H9 (cell line): Measurements from ENCODE around the gene OR52J3. TPM values are rescaled to one million over a fixed set of nuclear protein-coding genes. Genes with fewer than 3 reads are reported as not detected.

Experiments
- DNase-seq: peaks from one replicate; pipeline ENCODE4 v3.0.0-alpha.2; 2017
- H2AFZ ChIP-seq: one replicate; pipeline ENCODE4 v1.6.1; 2013; ENCODE audit warnings: mild to moderate bottlenecking, low read length, control low read depth, moderate library complexity
- H2AK5ac ChIP-seq: 2 replicates; pipeline ENCODE4 v1.6.1; 2013; ENCODE audit warnings: low read length, control low read depth, mixed read lengths; ENCODE audit not compliant: insufficient read length
- H2BK120ac ChIP-seq: one replicate; pipeline ENCODE4 v1.6.1; 2013; ENCODE audit warnings: low read depth, mild to moderate bottlenecking, low read length, control low read depth, inconsistent platforms; ENCODE audit not compliant: poor library complexity, severe bottlenecking
- H2BK12ac ChIP-seq: 2 replicates; pipeline ENCODE4 v1.6.1; 2013; ENCODE audit warnings: low read length, control low read depth, mixed read lengths, low read depth; ENCODE audit not compliant: insufficient read length
- H2BK15ac ChIP-seq: 2 replicates; pipeline ENCODE4 v1.6.1; 2013; ENCODE audit warnings: low read depth, low read length, control low read depth
- H2BK20ac ChIP-seq: one replicate; pipeline ENCODE4 v1.6.1; 2013; ENCODE audit warnings: low read depth, mild to moderate bottlenecking, low read length, control low read depth, inconsistent platforms; ENCODE audit not compliant: poor library complexity, severe bottlenecking
- H2BK5ac ChIP-seq: 2 replicates; pipeline ENCODE4 v1.6.1; 2013; ENCODE audit warnings: low read length, control low read depth, mixed read lengths; ENCODE audit not compliant: insufficient read length
- H3K14ac ChIP-seq: 2 replicates; pipeline ENCODE4 v1.6.1; 2013; ENCODE audit warnings: low read length, control low read depth; ENCODE audit not compliant: insufficient read depth
- H3K18ac ChIP-seq: 2 replicates; pipeline ENCODE4 v1.6.1; 2013; ENCODE audit warnings: low read depth, mild to moderate bottlenecking, mixed read lengths, low read length, control low read depth; ENCODE audit not compliant: insufficient read length
- H3K23ac ChIP-seq: 2 replicates; pipeline ENCODE4 v1.6.1; 2013; ENCODE audit warnings: low read length, control low read depth, mixed read lengths, low read depth; ENCODE audit not compliant: insufficient read length
- H3K23me2 ChIP-seq: 2 replicates; pipeline ENCODE4 v1.6.1; 2013; ENCODE audit warnings: low read depth, mild to moderate bottlenecking, mixed read lengths, low read length, control low read depth; ENCODE audit not compliant: insufficient read length, poor library complexity, severe bottlenecking
- H3K27ac ChIP-seq: 2 replicates; pipeline ENCODE4 v1.5.1; 2013; ENCODE audit warnings: low read length, control low read depth, mixed read lengths, low read depth; ENCODE audit not compliant: insufficient read length
- H3K27me3 ChIP-seq: 2 replicates; pipeline ENCODE4 v1.6.1; 2013; ENCODE audit warnings: low read length, control low read depth, inconsistent platforms; ENCODE audit not compliant: insufficient read depth
- H3K4ac ChIP-seq: 2 replicates; pipeline ENCODE4 v1.6.1; 2013; ENCODE audit warnings: low read depth, mild to moderate bottlenecking, control low read depth, inconsistent platforms, low read length, moderate library complexity
- H3K4me1 ChIP-seq: 2 replicates; pipeline ENCODE4 v1.6.1; 2013; ENCODE audit warnings: low read length, control low read depth, inconsistent platforms; ENCODE audit not compliant: insufficient read depth
- H3K4me2 ChIP-seq: 2 replicates; pipeline ENCODE4 v1.6.1; 2013; ENCODE audit warnings: low read length, control low read depth, mixed read lengths; ENCODE audit not compliant: insufficient read length, insufficient read depth
- H3K56ac ChIP-seq: 2 replicates; pipeline ENCODE4 v1.6.1; 2013; ENCODE audit warnings: low read depth, mild to moderate bottlenecking, mixed read lengths, low read length, control low read depth; ENCODE audit not compliant: insufficient read length
- H3K79me1 ChIP-seq: 2 replicates; pipeline ENCODE4 v1.6.1; 2013; ENCODE audit warnings: low read depth, mild to moderate bottlenecking, moderate library complexity, low read length, control low read depth, inconsistent platforms; ENCODE audit not compliant: insufficient read depth, poor library complexity, severe bottlenecking
- H3K79me2 ChIP-seq: 2 replicates; pipeline ENCODE4 v1.6.1; 2013; ENCODE audit warnings: low read length, control low read depth, inconsistent platforms; ENCODE audit not compliant: insufficient read depth
- H3K9ac ChIP-seq: 2 replicates; pipeline ENCODE4 v1.6.1; 2013; ENCODE audit warnings: low read length, control low read depth, mixed read lengths; ENCODE audit not compliant: insufficient read length; ENCODE audit errors: extremely low read depth
- H3K9me3 ChIP-seq: one replicate; pipeline ENCODE4 v1.6.1; 2013; ENCODE audit warnings: low read depth, low read length, inconsistent platforms; ENCODE audit not compliant: control insufficient read depth
- H3T11ph ChIP-seq: one replicate; pipeline ENCODE4 v1.6.1; 2013; ENCODE audit warnings: mild to moderate bottlenecking, low read length, control low read depth, inconsistent platforms
- H4K20me1 ChIP-seq: one replicate; pipeline ENCODE4 v1.6.1; 2013; ENCODE audit not compliant: control insufficient read depth, insufficient read length, insufficient read depth
- H4K5ac ChIP-seq: 2 replicates; pipeline ENCODE4 v1.6.1; 2013; ENCODE audit warnings: low read depth, mild to moderate bottlenecking, mixed read lengths, low read length, control low read depth; ENCODE audit not compliant: insufficient read length
- H4K8ac ChIP-seq: replicated peaks from 2 replicates; pipeline ENCODE4 v1.6.1; 2013; ENCODE audit warnings: low read length, control low read depth, mixed read lengths, low read depth; ENCODE audit not compliant: insufficient read length
- H4K91ac ChIP-seq: 2 replicates; pipeline ENCODE4 v1.6.1; 2013; ENCODE audit warnings: low read depth, mild to moderate bottlenecking, moderate library complexity, mixed read lengths, low read length, control low read depth; ENCODE audit not compliant: insufficient read length
- H3K27ac Mint-ChIP-seq, 3 experiments: 2 replicates in 2 of 3; 3 replicates in 1 of 3; pipeline ENCODE4 v1.8.0; 2020 to 2021; ENCODE audit warnings: mixed read lengths in 3 of 3, mild to moderate bottlenecking in 1 of 3, moderate library complexity in 1 of 3
- H3K27me3 Mint-ChIP-seq: 2 replicates; pipeline ENCODE4 v1.8.0; 2021; ENCODE audit warnings: low read depth, mild to moderate bottlenecking, moderate library complexity, mixed read lengths
- H3K36me3 Mint-ChIP-seq, 3 experiments: 2 replicates in 2 of 3; 3 replicates in 1 of 3; pipeline ENCODE4 v1.8.0; 2020 to 2021; ENCODE audit warnings: low read depth in 3 of 3, mixed read lengths in 3 of 3; ENCODE audit not compliant: insufficient read depth in 1 of 3
- H3K4me1 Mint-ChIP-seq, 2 experiments: 2 replicates each; pipeline ENCODE4 v1.8.0; 2020; ENCODE audit warnings: mixed read lengths in 2 of 2
- H3K4me3 Mint-ChIP-seq, 2 experiments: 2 replicates in 1 of 2; 3 replicates in 1 of 2; pipeline ENCODE4 v1.8.0; 2020 to 2021; ENCODE audit warnings: mild to moderate bottlenecking in 2 of 2, mixed read lengths in 2 of 2, moderate library complexity in 1 of 2
- H3K9me3 Mint-ChIP-seq, 2 experiments: 2 replicates in 1 of 2; 3 replicates in 1 of 2; pipeline ENCODE4 v1.8.0; 2020; ENCODE audit warnings: mild to moderate bottlenecking in 2 of 2, mixed read lengths in 2 of 2, moderate library complexity in 1 of 2
- CTCF ChIP-seq: fragments of 200-600 bp; sonication (generic); conservative IDR thresholded peaks from 3 replicates; pipeline ENCODE4 v1.8.0; 2021; ENCODE audit warnings: antibody characterized with exemption, mild to moderate bottlenecking
- WGBS: extraction: QIAGEN DNeasy Blood & Tissue Kit; methylation state at CpG from one replicate; pipeline ENCODE4 v1.1.7; 2013; ENCODE audit warnings: missing lambda C conversion rate, low lambda C conversion rate, mixed read lengths; ENCODE audit not compliant: insufficient read length; ENCODE audit errors: extremely low coverage; 5-methylcytosine and 5-hydroxymethylcytosine counted together
- total RNA-seq: library from RNA; stranded (reverse); gene quantifications from 2 replicates; pipeline ENCODE4 v1.2.1, GENCODE V29; 2021

OR52J3 gene
- total RNA-seq, 1 experiment from 2014 or later = not detected

- H3K4me3 Mint-ChIP-seq = no peak within 1 kb of the TSS
- Histone ChIP-seq H2BK20ac (no peak within 1 kb of the TSS), H2AK5ac (no peak within 1 kb of the TSS), H2BK120ac (no peak within 1 kb of the TSS), H4K91ac (no peak within 1 kb of the TSS), H3K27ac (no peak within 1 kb of the TSS), H3K4me1 (no peaks in the 10 kb centered on the region), H3T11ph (no peak within 1 kb of the TSS), H3K9ac (no peak within 1 kb of the TSS), H3K23ac (no peak within 1 kb of the TSS), H4K8ac (no peak within 1 kb of the TSS), H4K20me1 (no peaks in the 10 kb centered on the region), H3K79me1 (no peaks in the 10 kb centered on the region), H3K56ac (no peak within 1 kb of the TSS), H2AFZ (no peak within 1 kb of the TSS), H3K9me3 (no peaks in the 10 kb centered on the region), H3K4me2 (no peak within 1 kb of the TSS), H3K27me3 (no peaks in the 10 kb centered on the region), H3K79me2 (no peaks in the 10 kb centered on the region), H4K5ac (no peak within 1 kb of the TSS), H3K14ac (no peak within 1 kb of the TSS), H2BK12ac (no peak within 1 kb of the TSS), H3K23me2 (no peaks in the 10 kb centered on the region), H2BK15ac (no peak within 1 kb of the TSS), H3K18ac (no peak within 1 kb of the TSS), H3K4ac (no peak within 1 kb of the TSS), H2BK5ac (no peak within 1 kb of the TSS)
- H3K9me3 Mint-ChIP-seq = no peaks in the 10 kb centered on the region
- no peaks in the 10 kb centered on the region for H3K4me1 Mint-ChIP-seq
- no peaks in the 10 kb centered on the region for H3K36me3 Mint-ChIP-seq
- H3K27me3 Mint-ChIP-seq = no peaks in the 10 kb centered on the region; the same call in 1 of the 2 replicates
- no peak for DNase-seq
- no peak for TF ChIP-seq CTCF
- WGBS = no CpG with 5 or more reads among the region's 3 CpGs
- H3K27ac Mint-ChIP-seq = no peak within 1 kb of the TSS
Observed at GRCh38 chr11:5059391-5059790, 13.1 kb downstream of the OR52J3 start, which contains the start of gene OR52E2. Gene OR52E2 (minus strand): TSS chr11:5059627. CDS start chr11:5059627, 0 bp downstream.
